Mononuclear cell (primary cell): ENCODE results near the gene GLIPR1L2. TPM values are rescaled to one million over a fixed set of nuclear protein-coding genes. Genes with fewer than 3 reads are reported as not detected.
"Not testable (repeated sequence)": the region's sequence is repeated elsewhere in the genome, so short reads cannot be mapped to it uniquely, and the experiment has no call there.

ENCODE experiments used
- H3K27me3 ChIP-seq: 2 replicates; pipeline ENCODE4 v1.6.0; 2011; ENCODE audit warnings: low read length, control low read depth; ENCODE audit not compliant: insufficient read depth
- H3K4me1 ChIP-seq: 2 replicates; pipeline ENCODE4 v1.5.1; 2011; ENCODE audit warnings: mild to moderate bottlenecking, low read length, control low read depth; ENCODE audit not compliant: insufficient read depth
- H3K4me3 ChIP-seq: 2 replicates; pipeline ENCODE4 v1.5.1; 2011; ENCODE audit warnings: mild to moderate bottlenecking, low read length, moderate library complexity
- H3K9me3 ChIP-seq: 2 replicates; pipeline ENCODE4 v1.5.1; 2011; ENCODE audit warnings: low read depth, mild to moderate bottlenecking, control low read depth, low read length
- total RNA-seq: library from RNA; depleted of rRNA; stranded (reverse); fragments of >200 nt; gene quantifications from one replicate; pipeline ENCODE4 v1.2.3, GENCODE V29; 2012

The GLIPR1L2 gene
- 0.10 TPM for total RNA-seq

- Histone ChIP-seq H3K4me1 (peaks cover 16% of the 10 kb centered on the region), H3K4me3 (peak within 1 kb of the TSS; percentile 58), H3K27me3 (no peaks in the 10 kb centered on the region), H3K9me3 (no peaks in the 10 kb centered on the region)
These were observed at the start of gene GLIPR1L2 for GRCh38 chr12:75390899-75391538. GLIPR1L2 (plus strand) TSS chr12:75391089; CDS start chr12:75391117, 28 bp downstream.

- H3K4me3 ChIP-seq: no peak overlapping the region
- H3K4me1 ChIP-seq: no peaks in the 10 kb centered on the region
- no peaks in the 10 kb centered on the region for H3K27me3 ChIP-seq
- no peaks in the 10 kb centered on the region for H3K9me3 ChIP-seq
These were observed 49.0 kb upstream of the GLIPR1L2 start for GRCh38 chr12:75341873-75342272.

- Histone ChIP-seq H3K27me3 (no peaks in the 10 kb centered on the region), H3K4me1 (no peaks in the 10 kb centered on the region), H3K9me3 (no peaks in the 10 kb centered on the region), H3K4me3 (no peak overlapping the region)
These were observed 45.4 kb upstream of the GLIPR1L2 start for GRCh38 chr12:75345531-75345930.

- H3K27me3 ChIP-seq, H3K9me3 ChIP-seq, H3K4me1 ChIP-seq, H3K4me3 ChIP-seq: not testable (repeated sequence)
These were observed 44.7 kb upstream of the GLIPR1L2 start for GRCh38 chr12:75346215-75346614.

GRCh38 chr12:75349946-75350345 is 40.9 kb upstream of the GLIPR1L2 start:
- Histone ChIP-seq H3K27me3 (no peaks in the 10 kb centered on the region), H3K9me3 (peaks cover under 1% of the 10 kb centered on the region), H3K4me3 (no peak overlapping the region), H3K4me1 (no peaks in the 10 kb centered on the region)

- no peaks in the 10 kb centered on the region for H3K27me3 ChIP-seq
- H3K9me3 ChIP-seq: peaks cover 6% of the 10 kb centered on the region
- no peak overlapping the region for H3K4me3 ChIP-seq
- no peaks in the 10 kb centered on the region for H3K4me1 ChIP-seq
These were observed 40.5 kb upstream of the GLIPR1L2 start for GRCh38 chr12:75350413-75350812.

GRCh38 chr12:75354011-75354410 is 36.9 kb upstream of the GLIPR1L2 start:
- H3K27me3 ChIP-seq: no peaks in the 10 kb centered on the region
- H3K4me3 ChIP-seq: no peak overlapping the region
- H3K9me3 ChIP-seq: peaks cover 9% of the 10 kb centered on the region
- H3K4me1 ChIP-seq: no peaks in the 10 kb centered on the region

- Histone ChIP-seq H3K9me3 (no peaks in the 10 kb centered on the region), H3K4me3 (no peak overlapping the region), H3K27me3 (no peaks in the 10 kb centered on the region)
These were observed 30.0 kb upstream of the GLIPR1L2 start for GRCh38 chr12:75360920-75361319.

GRCh38 chr12:75361408-75361807 is 29.5 kb upstream of the GLIPR1L2 start:
- H3K27me3 ChIP-seq: no peaks in the 10 kb centered on the region
- H3K9me3 ChIP-seq: no peaks in the 10 kb centered on the region
- H3K4me1 ChIP-seq: peaks cover 3% of the 10 kb centered on the region
- H3K4me3 ChIP-seq: no peak overlapping the region

More at GRCh38 chr12:75360920-75361319, 30.0 kb upstream of the GLIPR1L2 start:
- H3K4me1 ChIP-seq: peaks cover 3% of the 10 kb centered on the region

- H3K9me3 ChIP-seq: no peaks in the 10 kb centered on the region
- H3K27me3 ChIP-seq: no peaks in the 10 kb centered on the region
- H3K4me3 ChIP-seq: no peak overlapping the region
- H3K4me1 ChIP-seq: peaks cover 3% of the 10 kb centered on the region
These were observed 26.0 kb upstream of the GLIPR1L2 start for GRCh38 chr12:75364919-75365318.

GRCh38 chr12:75366629-75367028 is 24.3 kb upstream of the GLIPR1L2 start:
- H3K27me3 ChIP-seq: no peaks in the 10 kb centered on the region
- H3K4me1 ChIP-seq: peaks cover 3% of the 10 kb centered on the region
- no peak overlapping the region for H3K4me3 ChIP-seq
- no peaks in the 10 kb centered on the region for H3K9me3 ChIP-seq

GRCh38 chr12:75374971-75375370 is 15.9 kb upstream of the GLIPR1L2 start:
- no peaks in the 10 kb centered on the region for H3K27me3 ChIP-seq
- H3K4me1 ChIP-seq: no peaks in the 10 kb centered on the region
- no peak overlapping the region for H3K4me3 ChIP-seq
- no peaks in the 10 kb centered on the region for H3K9me3 ChIP-seq

- H3K9me3 ChIP-seq: no peaks in the 10 kb centered on the region
- H3K27me3 ChIP-seq: no peaks in the 10 kb centered on the region
- H3K4me3 ChIP-seq: no peak overlapping the region
- H3K4me1 ChIP-seq: no peaks in the 10 kb centered on the region
These were observed 12.5 kb upstream of the GLIPR1L2 start for GRCh38 chr12:75378354-75378753.

- Histone ChIP-seq H3K27me3 (no peaks in the 10 kb centered on the region), H3K4me1 (peaks cover 16% of the 10 kb centered on the region), H3K4me3 (no peak overlapping the region), H3K9me3 (no peaks in the 10 kb centered on the region)
These were observed 1.8 kb upstream of the GLIPR1L2 start for GRCh38 chr12:75389061-75389460.

GRCh38 chr12:75389706-75390105 is 1.2 kb upstream of the GLIPR1L2 start:
- no peaks in the 10 kb centered on the region for H3K9me3 ChIP-seq
- H3K4me3 ChIP-seq: no peak overlapping the region
- H3K4me1 ChIP-seq: peaks cover 16% of the 10 kb centered on the region
- no peaks in the 10 kb centered on the region for H3K27me3 ChIP-seq

GRCh38 chr12:75390156-75390898 is 562 bp upstream of the GLIPR1L2 start:
- no peaks in the 10 kb centered on the region for H3K9me3 ChIP-seq
- no peaks in the 10 kb centered on the region for H3K27me3 ChIP-seq
- peak overlapping the region; percentile 58 for H3K4me3 ChIP-seq
- peaks cover 16% of the 10 kb centered on the region for H3K4me1 ChIP-seq
